ENCODE measurements around the gene CCDC63.

GRCh38 chr12:110883251-110883650 is 36.5 kb downstream of the CCDC63 start:
- no peak for TF ChIP-seq CTCF (IDR thresholded peaks at IDR 0.05)
- no peak for TF ChIP-seq POLR2A (IDR thresholded peaks at IDR 0.05)
